A549 (cell line): ENCODE data around the gene NRK. TPM values are rescaled to one million over a fixed set of nuclear protein-coding genes. Genes with fewer than 3 reads are reported as not detected.

Experiments
- ATAC-seq, 2 experiments: fragments of 200-7000 bp in 1 of 2; fragments of >200 bp in 1 of 2; cut with Nextera tagmentation in 1 of 2; cut with Tn5 transposase in 1 of 2; 3 replicates each; pipeline versions ENCODE4 v1.8.0 to v1.9.1; 2018 to 2020; ENCODE audit warnings: mild to moderate bottlenecking in 1 of 2, moderate library complexity in 1 of 2
- CTCF ChIA-PET: fragments of 300-600 bp; sonication (Branson Sonifier 250); formaldehyde crosslinking; extraction: SDS; loops from one replicate; lab custom pipeline; 2021; ENCODE audit warnings: antibody characterized with exemption, inconsistent platforms; lab: Yijun Ruan, JAX
- POLR2A ChIA-PET: fragments of 350-600 bp; formaldehyde crosslinking; extraction: SDS; loops from one replicate; lab custom pipeline; 2021; ENCODE audit warnings: antibody characterized with exemption, inconsistent platforms; lab: Yijun Ruan, JAX
- DNase-seq, 2 experiments: peaks; one replicate each; pipeline versions ENCODE4 v3.0.0 to v3.0.0-alpha.2; 2011 to 2016; ENCODE audit warnings: low read depth in 1 of 2, low spot score in 1 of 2
- FAIRE-seq: peaks from 2 replicates; lab custom pipeline; 2011; peaks lifted over from hg19 to GRCh38; lab: Jason Lieb, UNC
- H3K27ac ChIP-seq, 2 experiments: fragments of >200 bp; sonication (Bioruptor Twin); formaldehyde crosslinking; 3 replicates each; pipeline ENCODE4 v1.5.1; 2016 to 2017
- H3K4me1 ChIP-seq: fragments of >200 bp; sonication (Bioruptor Twin); formaldehyde crosslinking; 3 replicates; pipeline ENCODE4 v1.6.1; 2016
- H3K4me2 ChIP-seq: fragments of >200 bp; sonication (Bioruptor Twin); formaldehyde crosslinking; 3 replicates; pipeline ENCODE4 v1.6.1; 2016
- H3K4me3 ChIP-seq: fragments of >200 bp; sonication (Bioruptor Twin); formaldehyde crosslinking; 3 replicates; pipeline ENCODE4 v1.5.1; 2016
- H3K9me3 ChIP-seq: fragments of >200 bp; sonication (Bioruptor Twin); formaldehyde crosslinking; 3 replicates; pipeline ENCODE4 v1.6.1; 2016
- CBX2 ChIP-seq: fragments of 200-600 bp; sonication (generic); IDR thresholded peaks from 2 replicates; pipeline ENCODE4 v1.6.1; 2016; ENCODE audit warnings: low read depth, mild to moderate bottlenecking, borderline replicate concordance
- CHD2 ChIP-seq: fragments of 150-350 bp; IDR thresholded peaks from 2 replicates; pipeline ENCODE4 v1.6.1; 2014; ENCODE audit warnings: low read length; ENCODE audit not compliant: partially characterized antibody
- CHD4 ChIP-seq: fragments of 200-600 bp; sonication (generic); IDR thresholded peaks from 2 replicates; pipeline ENCODE4 v1.6.1; 2016; ENCODE audit warnings: antibody characterized with exemption, mild to moderate bottlenecking, borderline replicate concordance
- EHF ChIP-seq: fragments of 250-450 bp; sonication (Bioruptor Pico); IDR thresholded peaks from 2 replicates; pipeline ENCODE4 v1.5.0; 2020; ENCODE audit warnings: mild to moderate bottlenecking
- EHMT2 ChIP-seq: fragments of 200-600 bp; sonication (generic); IDR thresholded peaks from 2 replicates; pipeline ENCODE4 v1.6.1; 2016; ENCODE audit warnings: antibody characterized with exemption, low read depth, mild to moderate bottlenecking, moderate library complexity
- ELK1 ChIP-seq: fragments of 150-350 bp; IDR thresholded peaks from 2 replicates; pipeline ENCODE4 v1.6.1; 2014; ENCODE audit warnings: low read depth, mild to moderate bottlenecking, low read length
- EP300 ChIP-seq, 2 experiments: fragments of >200 bp; sonication (Bioruptor Twin); formaldehyde crosslinking; IDR thresholded peaks; 2 replicates in 1 of 2; 3 replicates in 1 of 2; pipeline ENCODE4 v1.6.1; 2016 to 2017
- FOSB ChIP-seq: fragments of 250-450 bp; sonication (Bioruptor Pico); IDR thresholded peaks from 2 replicates; pipeline ENCODE4 v1.5.0; 2020; ENCODE audit warnings: mild to moderate bottlenecking, moderate library complexity
- GATA3 ChIP-seq: IDR thresholded peaks from 2 replicates; pipeline ENCODE4 v1.6.1; 2012; ENCODE audit warnings: borderline replicate concordance
- HOXB13 ChIP-seq: fragments of 250-450 bp; sonication (Bioruptor Pico); IDR thresholded peaks from 2 replicates; pipeline ENCODE4 v1.5.0; 2020; ENCODE audit warnings: low read depth, mild to moderate bottlenecking, moderate library complexity
- KDM1A ChIP-seq: fragments of 200-600 bp; sonication (generic); IDR thresholded peaks from 2 replicates; pipeline ENCODE4 v1.6.1; 2016; ENCODE audit warnings: low read depth, mild to moderate bottlenecking
- MYC ChIP-seq: IDR thresholded peaks from 2 replicates; pipeline ENCODE4 v1.6.1; 2012; ENCODE audit warnings: mild to moderate bottlenecking, inconsistent platforms, low read length, improper control_type of control experiment, borderline replicate concordance
- PBX3 ChIP-seq: IDR thresholded peaks from 2 replicates; pipeline ENCODE4 v1.6.1; 2012
- PHF8 ChIP-seq: fragments of 200-600 bp; sonication (generic); IDR thresholded peaks from 2 replicates; pipeline ENCODE4 v1.6.1; 2016; ENCODE audit warnings: low read depth, mild to moderate bottlenecking, antibody characterized with exemption, moderate library complexity, borderline replicate concordance
- POLR2AphosphoS2 ChIP-seq: conservative IDR thresholded peaks from 2 replicates; pipeline ENCODE4 v1.6.1; 2012; ENCODE audit warnings: low read length, improper control_type of control experiment, inconsistent platforms
- RFX5 ChIP-seq: fragments of 450-650 bp; IDR thresholded peaks from 2 replicates; pipeline ENCODE4 v1.7.1; 2014; ENCODE audit warnings: antibody characterized with exemption, mild to moderate bottlenecking, moderate library complexity
- TFCP2L1 ChIP-seq: fragments of 250-450 bp; sonication (Bioruptor Pico); IDR thresholded peaks from 2 replicates; pipeline ENCODE4 v1.5.0; 2021; ENCODE audit warnings: mild to moderate bottlenecking
- TP53 ChIP-seq: fragments of 250-450 bp; sonication (Bioruptor Pico); IDR thresholded peaks from 2 replicates; pipeline ENCODE4 v1.5.0; 2021; ENCODE audit warnings: mild to moderate bottlenecking, moderate library complexity
- USF2 ChIP-seq: fragments of 450-650 bp; IDR thresholded peaks from 2 replicates; pipeline ENCODE4 v1.6.1; 2014; ENCODE audit warnings: antibody characterized with exemption
- ZFP36 ChIP-seq: fragments of 450-650 bp; IDR thresholded peaks from 2 replicates; pipeline ENCODE4 v1.6.1; 2014; ENCODE audit warnings: borderline replicate concordance; ENCODE audit not compliant: partially characterized antibody
- ZNF302 ChIP-seq: fragments of 250-450 bp; sonication (Bioruptor Pico); IDR thresholded peaks from 2 replicates; pipeline ENCODE4 v1.9.0; 2021; ENCODE audit warnings: inconsistent platforms, mild to moderate bottlenecking, moderate library complexity
- ZSCAN20 ChIP-seq: fragments of 250-450 bp; sonication (Bioruptor Pico); IDR thresholded peaks from 2 replicates; pipeline ENCODE4 v1.8.0; 2022; ENCODE audit warnings: mild to moderate bottlenecking, moderate library complexity
- WGBS: methylation state at CpG from one replicate; pipeline ENCODE4 v1.1.6; 2017; ENCODE audit errors: missing lambda C conversion rate; 5-methylcytosine and 5-hydroxymethylcytosine counted together
- polyA plus RNA-seq, 4 experiments: library from polyadenylated mRNA; depleted of rRNA in 3 of 4; stranded (reverse); fragments of >200 nt; fragmentation: RNase III in 1 of 4; extraction: RNeasy Plus Mini Kit Qiagen cat#74134 plus additional on column Dnase treatment in 1 of 4; gene quantifications; 2 replicates in 3 of 4; 3 replicates in 1 of 4; pipeline ENCODE4 v1.2.3, GENCODE V29; 2011 to 2017
- TF ChIP-seq, protein P1 (sequence below): fragments of >200 bp; sonication (Bioruptor Twin); formaldehyde crosslinking; IDR thresholded peaks from 2 replicates; pipeline ENCODE4 v1.6.1; 2016
- TF ChIP-seq, protein P2 (sequence below): fragments of 200-600 bp; sonication (generic); IDR thresholded peaks from 2 replicates; pipeline ENCODE4 v1.6.1; 2016; ENCODE audit warnings: antibody characterized with exemption, mild to moderate bottlenecking, moderate library complexity

Gene NRK
- polyA plus RNA-seq, 2 of the 4 experiments (the other 2 are of a cell fraction): not detected

DNA sequence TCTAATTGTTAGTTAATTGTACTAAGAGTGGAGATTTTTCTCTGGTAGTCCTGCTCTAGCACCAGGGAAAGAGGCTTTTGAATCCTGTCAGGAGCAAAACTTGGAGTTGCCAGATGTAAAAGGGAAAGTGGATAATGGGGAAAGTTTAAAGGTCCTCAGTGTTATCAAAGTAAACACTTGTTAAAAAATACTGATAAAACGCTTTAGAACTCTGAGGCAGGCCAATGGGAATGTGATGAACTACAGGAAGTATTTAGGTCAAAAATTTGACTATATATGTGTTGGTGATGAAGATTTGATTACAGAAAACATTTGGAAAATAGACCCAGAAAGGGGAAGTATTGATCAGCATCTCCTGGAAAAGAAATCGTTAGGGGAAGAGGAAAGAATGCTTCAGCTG is 183.3 kb downstream of the NRK start:
- CTCF ChIA-PET: no interaction called here

DNA sequence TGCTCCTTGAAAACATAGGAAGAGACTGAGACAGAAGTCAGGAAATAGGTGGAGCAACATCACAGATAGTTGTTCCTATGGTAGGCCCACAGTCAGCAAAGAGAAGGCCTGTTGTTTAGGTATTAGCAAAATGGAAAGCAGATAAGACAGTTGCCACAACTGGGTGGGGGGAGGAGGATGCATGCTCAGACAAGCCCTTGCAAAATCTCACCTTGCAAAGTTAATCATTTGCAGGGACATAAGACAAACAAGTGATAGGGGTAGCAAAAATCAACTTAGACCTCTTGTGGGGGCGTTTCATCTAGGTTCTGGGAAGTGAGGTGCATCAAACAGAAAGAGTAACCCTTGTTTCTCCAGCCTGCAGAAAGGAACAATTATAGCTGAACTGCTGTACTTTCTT is 185.5 kb downstream of the NRK start:
- POLR2A ChIA-PET: no interaction called here
- WGBS: 0% methylated on average over 1 of the region's 1 CpG
- Histone ChIP-seq H3K4me3 (no peak overlapping the region), H3K27ac (no peak overlapping the region), H3K9me3 (no peaks in the 10 kb centered on the region), H3K4me1 (no peaks in the 10 kb centered on the region), H3K4me2 (no peak overlapping the region)
- FAIRE-seq (no peak), ATAC-seq (no peak), DNase-seq (no peak)
- TF ChIP-seq USF2: no peak
- TF ChIP-seq CHD4: no peak
- TF ChIP-seq TP53 (CRISPR knock-in tag): no peak
- no peak for TF ChIP-seq CHD2
- TF ChIP-seq EHMT2: no peak
- no peak for TF ChIP-seq TFCP2L1 (CRISPR knock-in tag)
- no peak for TF ChIP-seq HOXB13 (CRISPR knock-in tag)
- no peak for TF ChIP-seq ELK1
- no peak for TF ChIP-seq ZSCAN20 (CRISPR knock-in tag)
- TF ChIP-seq GATA3: no peak
- TF ChIP-seq ZFP36: no peak
- TF ChIP-seq FOSB (CRISPR knock-in tag): no peak
- CTCF ChIA-PET: no interaction called here

More for the DNA sequence above, 183.3 kb downstream of the NRK start:
- TF ChIP-seq, protein P1, sequence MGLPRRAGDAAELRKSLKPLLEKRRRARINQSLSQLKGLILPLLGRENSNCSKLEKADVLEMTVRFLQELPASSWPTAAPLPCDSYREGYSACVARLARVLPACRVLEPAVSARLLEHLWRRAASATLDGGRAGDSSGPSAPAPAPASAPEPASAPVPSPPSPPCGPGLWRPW: no peak
- no peak for TF ChIP-seq PBX3
- no peak for TF ChIP-seq EP300 (IDR thresholded peaks at IDR 0.05)
- no peak for TF ChIP-seq POLR2AphosphoS2
- no peak for TF ChIP-seq PHF8
- no peak for TF ChIP-seq CBX2
- no peak for TF ChIP-seq EHF (CRISPR knock-in tag)
- TF ChIP-seq HOXB13 (CRISPR knock-in tag): no peak
- TF ChIP-seq ZNF302 (CRISPR knock-in tag): no peak
- no peak for TF ChIP-seq FOSB (CRISPR knock-in tag)
- TF ChIP-seq TFCP2L1 (CRISPR knock-in tag): no peak
- TF ChIP-seq MYC: no peak
- no peak for TF ChIP-seq KDM1A
- no peak for TF ChIP-seq RFX5
- TF ChIP-seq CHD2: no peak
- TF ChIP-seq, protein P2, sequence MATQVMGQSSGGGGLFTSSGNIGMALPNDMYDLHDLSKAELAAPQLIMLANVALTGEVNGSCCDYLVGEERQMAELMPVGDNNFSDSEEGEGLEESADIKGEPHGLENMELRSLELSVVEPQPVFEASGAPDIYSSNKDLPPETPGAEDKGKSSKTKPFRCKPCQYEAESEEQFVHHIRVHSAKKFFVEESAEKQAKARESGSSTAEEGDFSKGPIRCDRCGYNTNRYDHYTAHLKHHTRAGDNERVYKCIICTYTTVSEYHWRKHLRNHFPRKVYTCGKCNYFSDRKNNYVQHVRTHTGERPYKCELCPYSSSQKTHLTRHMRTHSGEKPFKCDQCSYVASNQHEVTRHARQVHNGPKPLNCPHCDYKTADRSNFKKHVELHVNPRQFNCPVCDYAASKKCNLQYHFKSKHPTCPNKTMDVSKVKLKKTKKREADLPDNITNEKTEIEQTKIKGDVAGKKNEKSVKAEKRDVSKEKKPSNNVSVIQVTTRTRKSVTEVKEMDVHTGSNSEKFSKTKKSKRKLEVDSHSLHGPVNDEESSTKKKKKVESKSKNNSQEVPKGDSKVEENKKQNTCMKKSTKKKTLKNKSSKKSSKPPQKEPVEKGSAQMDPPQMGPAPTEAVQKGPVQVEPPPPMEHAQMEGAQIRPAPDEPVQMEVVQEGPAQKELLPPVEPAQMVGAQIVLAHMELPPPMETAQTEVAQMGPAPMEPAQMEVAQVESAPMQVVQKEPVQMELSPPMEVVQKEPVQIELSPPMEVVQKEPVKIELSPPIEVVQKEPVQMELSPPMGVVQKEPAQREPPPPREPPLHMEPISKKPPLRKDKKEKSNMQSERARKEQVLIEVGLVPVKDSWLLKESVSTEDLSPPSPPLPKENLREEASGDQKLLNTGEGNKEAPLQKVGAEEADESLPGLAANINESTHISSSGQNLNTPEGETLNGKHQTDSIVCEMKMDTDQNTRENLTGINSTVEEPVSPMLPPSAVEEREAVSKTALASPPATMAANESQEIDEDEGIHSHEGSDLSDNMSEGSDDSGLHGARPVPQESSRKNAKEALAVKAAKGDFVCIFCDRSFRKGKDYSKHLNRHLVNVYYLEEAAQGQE: no peak
- TF ChIP-seq, all 56 proteins: peak for 0
- POLR2A ChIA-PET: no interaction called here
- Histone ChIP-seq H3K4me3 (no peak overlapping the region), H3K27ac (no peak overlapping the region), H3K4me1 (no peaks in the 10 kb centered on the region), H3K4me2 (no peak overlapping the region), H3K9me3 (no peaks in the 10 kb centered on the region)
- WGBS: 5% methylated on average over 2 of the region's 2 CpGs
- FAIRE-seq (no peak), DNase-seq (no peak), ATAC-seq (no peak)
